Lower leg skin (tissue), 4 donors: ENCODE measurements around the gene TENT4A. TPM values are rescaled to one million over a fixed set of nuclear protein-coding genes. Genes with fewer than 3 reads are reported as not detected.

ENCODE experiments used
- DNase-seq, 2 donors: peaks; one replicate each; pipeline ENCODE4 v3.0.0-alpha.2; 2019; ENCODE audit warnings: low spot score in 2 of 2
- H3K4me3 ChIP-seq: fragments of 200-600 bp; sonication (generic); 2 replicates; pipeline ENCODE4 v1.5.1; 2017; ENCODE audit warnings: mild to moderate bottlenecking, low read depth; ENCODE audit not compliant: poor library complexity, severe bottlenecking
- POLR2A ChIP-seq, 2 donors: fragments of 450-650 bp; IDR thresholded peaks; one replicate each; pipeline ENCODE4 v1.6.1; 2016 to 2017; ENCODE audit warnings: antibody characterized with exemption in 2 of 2, mild to moderate bottlenecking in 1 of 2, moderate library complexity in 1 of 2
- WGBS, 2 donors: methylation state at CpG; one replicate each; pipeline ENCODE4 v1.1.5; 2018; 5-methylcytosine and 5-hydroxymethylcytosine counted together
- intact Hi-C: fragments of 100-400 bp; cut with DNase I; formaldehyde crosslinking; loops from one replicate; pipeline ENCODE4 v1.15.0; 2023; ENCODE audit warnings: low total_unique reads
- total RNA-seq, 4 donors: library from RNA; depleted of rRNA; stranded (reverse); fragments of >200 nt; gene quantifications; one replicate each; pipeline ENCODE4 v1.1.0, GENCODE V29; 2016
- TF ChIP-seq, protein P1 (sequence below), 3 donors: fragments of 450-650 bp; IDR thresholded peaks; one replicate each; pipeline ENCODE4 v1.5.1; 2016; ENCODE audit warnings: antibody characterized with exemption in 3 of 3, mild to moderate bottlenecking in 3 of 3, moderate library complexity in 2 of 3

TENT4A gene
- total RNA-seq, 4 donors from 2014 or later: 12.9 to 51.6 (median 21.6) TPM

DNA sequence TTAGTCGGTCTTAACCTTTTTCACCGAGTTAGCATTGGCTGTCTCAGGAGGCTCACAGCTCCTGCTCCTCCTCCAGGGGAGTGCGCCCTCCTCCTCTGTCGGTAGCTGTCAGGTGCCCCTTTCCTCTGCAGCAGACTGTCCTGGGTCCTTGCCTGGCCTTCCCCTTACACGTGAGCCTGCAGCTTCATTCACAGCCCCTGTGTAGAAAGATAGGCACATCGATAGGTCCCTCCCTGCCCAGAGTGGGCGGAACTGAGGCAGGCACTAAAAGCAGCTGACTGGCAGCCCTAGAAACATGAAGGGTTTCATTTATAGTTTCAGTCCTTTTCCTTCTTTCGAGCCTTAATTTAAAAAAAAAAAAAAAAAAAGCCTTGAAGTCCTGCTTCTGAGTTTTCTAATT lies 17.2 kb downstream of the TENT4A start:
- no peak overlapping the region for H3K4me3 ChIP-seq
- WGBS, 2 donors: 69 to 78% methylated on average over 8 of the region's 8 CpGs
- intact Hi-C loops: no loop called here
- no peak for DNase-seq
- TF ChIP-seq POLR2A (IDR thresholded peaks at IDR 0.05): no peak
- TF ChIP-seq, protein P1, sequence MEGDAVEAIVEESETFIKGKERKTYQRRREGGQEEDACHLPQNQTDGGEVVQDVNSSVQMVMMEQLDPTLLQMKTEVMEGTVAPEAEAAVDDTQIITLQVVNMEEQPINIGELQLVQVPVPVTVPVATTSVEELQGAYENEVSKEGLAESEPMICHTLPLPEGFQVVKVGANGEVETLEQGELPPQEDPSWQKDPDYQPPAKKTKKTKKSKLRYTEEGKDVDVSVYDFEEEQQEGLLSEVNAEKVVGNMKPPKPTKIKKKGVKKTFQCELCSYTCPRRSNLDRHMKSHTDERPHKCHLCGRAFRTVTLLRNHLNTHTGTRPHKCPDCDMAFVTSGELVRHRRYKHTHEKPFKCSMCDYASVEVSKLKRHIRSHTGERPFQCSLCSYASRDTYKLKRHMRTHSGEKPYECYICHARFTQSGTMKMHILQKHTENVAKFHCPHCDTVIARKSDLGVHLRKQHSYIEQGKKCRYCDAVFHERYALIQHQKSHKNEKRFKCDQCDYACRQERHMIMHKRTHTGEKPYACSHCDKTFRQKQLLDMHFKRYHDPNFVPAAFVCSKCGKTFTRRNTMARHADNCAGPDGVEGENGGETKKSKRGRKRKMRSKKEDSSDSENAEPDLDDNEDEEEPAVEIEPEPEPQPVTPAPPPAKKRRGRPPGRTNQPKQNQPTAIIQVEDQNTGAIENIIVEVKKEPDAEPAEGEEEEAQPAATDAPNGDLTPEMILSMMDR (IDR thresholded peaks at IDR 0.05): no peak

DNA sequence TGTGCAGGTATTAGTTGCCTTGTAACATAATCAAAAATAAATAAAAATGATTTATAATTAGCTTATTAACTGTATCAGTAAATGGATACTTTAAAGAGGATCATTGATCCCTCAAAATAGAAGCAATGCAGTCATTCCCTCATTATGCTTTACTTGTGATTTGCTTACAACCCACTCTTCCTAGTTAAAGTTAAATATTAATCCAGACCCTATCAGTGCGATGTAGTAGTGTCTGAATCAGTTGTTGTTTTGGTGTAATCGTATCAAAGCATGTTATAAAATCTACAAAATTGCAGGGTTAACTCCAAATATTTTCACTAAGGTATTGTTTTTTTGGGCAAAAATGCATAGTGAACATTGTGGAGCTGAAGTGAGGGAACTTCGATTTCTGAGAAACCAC lies 17.6 kb downstream of the TENT4A start:
- TF ChIP-seq POLR2A (IDR thresholded peaks at IDR 0.05): no peak
- TF ChIP-seq, protein P1 (IDR thresholded peaks at IDR 0.05): no peak
- no peak for DNase-seq
- WGBS, 2 donors: 91 to 95% methylated on average over 3 of the region's 3 CpGs
- intact Hi-C loops: no loop called here
- H3K4me3 ChIP-seq: no peak overlapping the region

DNA sequence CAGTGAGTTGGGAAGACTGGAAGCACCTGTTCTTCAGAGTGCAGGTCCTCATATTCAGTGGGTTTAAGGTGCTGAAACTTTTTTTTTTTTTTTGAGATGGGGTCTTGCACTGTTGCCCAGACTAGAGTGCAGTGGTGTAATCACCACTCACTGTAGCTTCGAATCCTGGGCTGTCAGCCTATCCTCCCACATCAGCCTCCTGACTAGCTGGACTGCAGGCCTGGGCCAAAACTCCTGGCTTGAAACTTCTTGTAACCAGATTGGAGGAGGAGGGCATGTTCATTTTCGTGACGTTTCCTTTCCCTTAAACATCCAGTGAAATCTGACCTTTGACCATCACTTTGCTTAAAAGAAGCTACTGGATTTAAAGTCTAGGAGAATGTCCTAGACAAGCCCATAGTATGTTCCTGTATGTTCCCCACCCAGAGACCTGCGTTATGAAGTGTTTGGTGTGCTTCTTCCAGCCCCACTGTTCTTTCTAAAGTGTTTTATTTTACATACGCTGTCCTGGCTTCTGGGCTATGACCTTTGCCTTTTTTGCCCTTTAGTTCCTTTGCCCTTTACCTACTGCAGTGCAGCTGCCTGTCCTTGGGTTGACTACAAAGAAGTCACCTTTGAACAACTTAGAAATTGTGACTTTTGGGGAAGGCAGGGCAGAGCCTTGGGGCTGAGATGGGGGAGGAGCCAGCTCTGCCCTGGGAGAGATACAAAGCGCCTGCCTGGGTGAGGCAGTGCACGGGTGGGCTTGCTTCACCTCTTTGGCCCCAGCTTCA lies 18.4 kb downstream of the TENT4A start:
- intact Hi-C loops: no loop called here
- 66 to 67% methylated on average over 7 of the region's 7 CpGs for WGBS, 2 donors
- TF ChIP-seq, protein P1 (IDR thresholded peaks at IDR 0.05): no peak
- TF ChIP-seq POLR2A (IDR thresholded peaks at IDR 0.05): no peak
- no peak for DNase-seq
- H3K4me3 ChIP-seq: no peak overlapping the region

DNA sequence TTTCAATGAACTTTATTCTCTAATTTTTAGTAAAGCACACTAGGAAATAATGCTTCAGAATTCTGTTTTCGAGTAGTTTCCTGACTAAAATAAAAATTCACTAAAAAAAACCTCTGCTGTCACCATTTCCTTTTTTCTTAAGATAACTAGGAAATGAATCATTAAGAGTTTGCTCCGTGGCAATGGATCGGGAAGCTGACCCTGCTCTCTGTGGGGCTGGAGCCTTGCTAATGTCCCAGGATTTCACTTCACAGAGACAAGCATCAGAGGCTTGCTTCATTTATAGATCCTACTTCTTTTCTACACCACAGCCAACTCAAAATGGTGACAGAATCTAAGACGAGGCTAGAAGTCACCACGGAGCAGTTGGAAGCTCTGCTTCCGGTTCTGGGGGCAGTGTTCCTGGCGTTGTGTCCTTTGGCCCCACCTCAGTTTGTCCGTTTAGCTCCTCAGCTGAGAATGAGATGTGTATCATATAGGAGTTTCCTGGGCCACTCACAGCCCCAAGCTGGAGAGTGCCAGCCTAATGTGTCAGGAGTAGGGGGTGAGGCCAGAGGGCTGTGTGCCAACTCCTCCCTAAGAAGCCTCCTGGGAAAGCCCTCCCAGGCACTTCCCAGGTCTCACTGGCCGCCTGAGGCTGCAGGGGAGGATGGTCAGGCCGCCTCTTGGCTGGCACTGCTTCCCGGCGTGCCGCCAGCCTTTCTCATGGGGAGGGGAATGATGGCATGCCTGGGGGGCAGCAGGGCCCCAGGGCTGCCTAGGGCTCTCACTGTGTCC lies 19.6 kb downstream of the TENT4A start:
- WGBS, 2 donors: 36 to 39% methylated on average over 13 of the region's 13 CpGs
- no peak overlapping the region for H3K4me3 ChIP-seq
- intact Hi-C loops: no loop called here
- TF ChIP-seq, protein P1 (IDR thresholded peaks at IDR 0.05): no peak
- no peak for TF ChIP-seq POLR2A (IDR thresholded peaks at IDR 0.05)
- no peak for DNase-seq

DNA sequence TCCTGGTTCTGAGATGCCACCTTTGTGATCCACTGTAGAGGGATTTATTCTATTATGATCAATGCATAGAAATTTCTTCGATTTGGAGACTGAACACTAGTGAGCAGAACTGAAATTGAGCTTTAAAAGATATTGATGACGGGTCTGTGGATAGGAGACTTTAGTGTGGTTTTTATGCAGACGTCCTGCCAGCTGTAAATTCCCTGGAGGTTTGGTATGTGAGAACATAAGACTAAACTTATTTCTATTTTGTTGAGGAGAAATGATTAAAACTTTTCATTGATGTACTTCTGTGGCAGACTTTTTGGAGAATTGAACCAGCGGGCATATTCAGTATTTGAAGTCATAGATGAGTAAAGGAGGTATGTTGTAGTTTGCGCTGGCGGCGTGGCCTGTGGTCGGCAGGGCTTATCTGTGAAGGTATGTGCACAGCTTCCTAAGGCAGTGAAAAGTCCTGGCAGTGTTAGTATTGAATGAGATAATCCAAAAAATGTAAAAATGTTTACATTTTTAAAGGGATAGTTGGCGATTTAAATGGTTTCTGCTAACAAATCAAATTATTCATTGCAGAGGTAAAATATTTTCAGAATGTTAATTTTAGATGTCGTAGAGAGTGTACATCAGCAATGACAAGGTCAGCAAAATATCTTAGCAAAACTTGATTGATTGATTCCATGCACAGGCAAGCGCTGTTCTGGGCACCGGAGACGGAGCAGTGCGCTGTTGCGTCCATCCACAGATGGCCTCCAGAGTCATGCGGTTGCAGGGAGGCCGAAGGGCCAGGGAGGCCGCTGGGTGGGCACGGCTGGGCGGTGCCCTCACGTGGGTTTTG lies 20.4 kb downstream of the TENT4A start:
- intact Hi-C loops: no loop called here
- 83 to 84% methylated on average over 21 of the region's 21 CpGs for WGBS, 2 donors
- DNase-seq: no peak
- TF ChIP-seq, protein P1 (IDR thresholded peaks at IDR 0.05): no peak
- H3K4me3 ChIP-seq: no peak overlapping the region
